Loucy (cell line): Measurements from ENCODE around the gene IFIT1B.

Experiments
- EZH2phosphoT487 ChIP-seq: fragments of 200-600 bp; IDR thresholded peaks from 2 replicates; pipeline ENCODE4 v1.6.1; 2018; ENCODE audit warnings: antibody characterized with exemption, mild to moderate bottlenecking, moderate library complexity, borderline replicate concordance
- TF ChIP-seq, protein P1 (sequence below): fragments of 200-600 bp; sonication (generic); conservative IDR thresholded peaks from 2 replicates; pipeline ENCODE4 v1.5.1; 2014; ENCODE audit warnings: mild to moderate bottlenecking, antibody characterized with exemption, low read length

DNA sequence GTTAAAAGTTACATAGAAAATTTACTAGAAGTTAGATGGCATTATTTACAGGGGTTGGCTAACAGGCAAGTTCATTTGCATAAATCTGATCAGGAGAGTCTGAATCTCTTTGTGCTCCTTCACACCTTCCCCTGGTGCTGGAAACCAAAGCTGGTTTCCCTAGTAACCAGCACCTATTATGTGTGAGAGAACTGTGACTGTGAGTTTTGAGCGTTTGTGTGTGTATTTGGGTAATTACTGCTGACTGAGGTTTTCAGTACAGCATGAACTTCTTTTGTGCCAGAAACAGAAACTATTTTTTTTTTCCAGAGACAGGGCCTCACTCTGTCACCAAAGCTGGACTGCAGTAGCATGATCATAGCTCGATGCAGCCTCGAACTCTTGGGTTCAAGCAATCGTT is 10.3 kb upstream of the IFIT1B start:
- TF ChIP-seq, protein P1, sequence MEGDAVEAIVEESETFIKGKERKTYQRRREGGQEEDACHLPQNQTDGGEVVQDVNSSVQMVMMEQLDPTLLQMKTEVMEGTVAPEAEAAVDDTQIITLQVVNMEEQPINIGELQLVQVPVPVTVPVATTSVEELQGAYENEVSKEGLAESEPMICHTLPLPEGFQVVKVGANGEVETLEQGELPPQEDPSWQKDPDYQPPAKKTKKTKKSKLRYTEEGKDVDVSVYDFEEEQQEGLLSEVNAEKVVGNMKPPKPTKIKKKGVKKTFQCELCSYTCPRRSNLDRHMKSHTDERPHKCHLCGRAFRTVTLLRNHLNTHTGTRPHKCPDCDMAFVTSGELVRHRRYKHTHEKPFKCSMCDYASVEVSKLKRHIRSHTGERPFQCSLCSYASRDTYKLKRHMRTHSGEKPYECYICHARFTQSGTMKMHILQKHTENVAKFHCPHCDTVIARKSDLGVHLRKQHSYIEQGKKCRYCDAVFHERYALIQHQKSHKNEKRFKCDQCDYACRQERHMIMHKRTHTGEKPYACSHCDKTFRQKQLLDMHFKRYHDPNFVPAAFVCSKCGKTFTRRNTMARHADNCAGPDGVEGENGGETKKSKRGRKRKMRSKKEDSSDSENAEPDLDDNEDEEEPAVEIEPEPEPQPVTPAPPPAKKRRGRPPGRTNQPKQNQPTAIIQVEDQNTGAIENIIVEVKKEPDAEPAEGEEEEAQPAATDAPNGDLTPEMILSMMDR = no peak
- TF ChIP-seq EZH2phosphoT487 = no peak
